ENCODE results near the gene ARHGAP6.

DNA sequence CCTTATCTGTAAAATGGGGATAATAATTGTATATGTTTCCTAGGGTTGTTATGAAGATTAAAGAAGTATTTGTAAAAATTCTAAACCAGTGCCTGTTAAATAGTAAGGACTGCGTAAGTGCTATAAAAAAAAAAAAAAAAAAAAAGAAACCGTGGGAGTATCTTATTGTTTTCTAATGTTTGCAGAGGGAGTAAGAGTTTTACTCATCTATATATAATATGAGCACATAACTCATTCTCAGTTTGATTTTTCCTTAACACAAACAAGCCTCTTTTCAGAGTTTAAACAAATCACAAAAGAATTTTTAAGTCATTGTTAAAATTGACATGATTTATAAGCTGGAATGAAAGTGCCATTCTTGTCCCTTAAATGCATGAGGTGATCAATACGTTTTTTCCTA, 267.6 kb downstream of the ARHGAP6 start:
- no peak for TF ChIP-seq NFIX (CRISPR knock-in tag; IDR thresholded peaks at IDR 0.05; ENCODE audit: low read depth)
- TF ChIP-seq, protein P1, sequence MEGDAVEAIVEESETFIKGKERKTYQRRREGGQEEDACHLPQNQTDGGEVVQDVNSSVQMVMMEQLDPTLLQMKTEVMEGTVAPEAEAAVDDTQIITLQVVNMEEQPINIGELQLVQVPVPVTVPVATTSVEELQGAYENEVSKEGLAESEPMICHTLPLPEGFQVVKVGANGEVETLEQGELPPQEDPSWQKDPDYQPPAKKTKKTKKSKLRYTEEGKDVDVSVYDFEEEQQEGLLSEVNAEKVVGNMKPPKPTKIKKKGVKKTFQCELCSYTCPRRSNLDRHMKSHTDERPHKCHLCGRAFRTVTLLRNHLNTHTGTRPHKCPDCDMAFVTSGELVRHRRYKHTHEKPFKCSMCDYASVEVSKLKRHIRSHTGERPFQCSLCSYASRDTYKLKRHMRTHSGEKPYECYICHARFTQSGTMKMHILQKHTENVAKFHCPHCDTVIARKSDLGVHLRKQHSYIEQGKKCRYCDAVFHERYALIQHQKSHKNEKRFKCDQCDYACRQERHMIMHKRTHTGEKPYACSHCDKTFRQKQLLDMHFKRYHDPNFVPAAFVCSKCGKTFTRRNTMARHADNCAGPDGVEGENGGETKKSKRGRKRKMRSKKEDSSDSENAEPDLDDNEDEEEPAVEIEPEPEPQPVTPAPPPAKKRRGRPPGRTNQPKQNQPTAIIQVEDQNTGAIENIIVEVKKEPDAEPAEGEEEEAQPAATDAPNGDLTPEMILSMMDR (IDR thresholded peaks at IDR 0.05 in 2 of 3, conservative IDR thresholded peaks at IDR 0.05 in 1 of 3; ENCODE audit: insufficient read depth in 2 of 3, low read depth in 1 of 3, low read length in 3 of 3): no peak
- no peak for TF ChIP-seq FOXA1 (IDR thresholded peaks at IDR 0.05; ENCODE audit: borderline replicate concordance)
- no peak for TF ChIP-seq TSC22D4 (tag; IDR thresholded peaks at IDR 0.05)
